NCI-H82 treated with DMSO at 0.1 percent for 48 hours (cell line): ENCODE measurements around the gene MRPL52.
A peak's percentile ranks its signal among the peaks of the same experiment; 100 is the strongest.
"Not testable (repeated sequence)": the region's sequence is repeated elsewhere in the genome, so short reads cannot be mapped to it uniquely, and the experiment has no call there.

Experiments
- DNase-seq: peaks from one replicate; lab custom pipeline; 2025; ENCODE audit not compliant: unreplicated experiment; lab: John Stamatoyannopoulos, UW

MRPL52 gene

DNA sequence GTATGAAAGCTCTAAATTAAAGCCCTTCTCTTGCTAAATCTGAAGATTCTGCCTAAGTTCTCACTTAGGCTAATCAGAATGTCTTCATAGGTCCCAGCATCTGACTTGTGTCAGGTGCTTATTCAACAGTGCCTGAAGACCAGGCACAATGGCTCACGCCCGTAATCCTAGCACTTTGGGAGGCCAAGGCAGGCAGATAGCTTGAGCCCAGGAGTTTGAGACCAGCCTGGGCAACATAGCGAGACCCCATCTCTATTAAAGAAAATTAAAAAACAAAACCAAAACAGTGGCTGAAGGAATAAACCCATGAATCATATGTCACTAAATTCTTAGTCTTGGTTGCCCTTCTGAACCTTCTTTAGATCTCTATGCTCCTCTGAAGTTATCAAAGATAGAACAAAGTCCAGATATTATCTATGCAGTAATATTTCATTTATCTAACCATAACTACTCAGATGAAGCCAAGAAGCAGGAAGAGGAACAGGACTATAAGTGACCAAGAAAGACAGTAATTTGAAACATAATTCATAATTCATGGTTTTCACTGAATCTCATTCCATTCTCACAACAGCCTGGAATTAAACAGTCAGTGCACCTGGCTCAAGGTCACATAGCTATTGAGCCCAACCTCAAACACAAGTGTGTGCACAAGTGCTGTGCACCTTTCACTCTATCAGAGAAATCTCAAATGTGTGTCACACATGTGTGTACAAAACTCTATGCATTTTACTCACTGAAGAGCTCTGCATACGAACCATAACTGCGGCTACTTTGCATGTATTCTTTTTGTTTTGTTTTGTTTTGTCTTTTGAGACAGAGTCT lies 21.1 kb upstream of the MRPL52 start:
- no peak for DNase-seq

GRCh38 chr14:22811722-22812121 lies 18.0 kb upstream of the MRPL52 start:
- no peak for DNase-seq

DNA sequence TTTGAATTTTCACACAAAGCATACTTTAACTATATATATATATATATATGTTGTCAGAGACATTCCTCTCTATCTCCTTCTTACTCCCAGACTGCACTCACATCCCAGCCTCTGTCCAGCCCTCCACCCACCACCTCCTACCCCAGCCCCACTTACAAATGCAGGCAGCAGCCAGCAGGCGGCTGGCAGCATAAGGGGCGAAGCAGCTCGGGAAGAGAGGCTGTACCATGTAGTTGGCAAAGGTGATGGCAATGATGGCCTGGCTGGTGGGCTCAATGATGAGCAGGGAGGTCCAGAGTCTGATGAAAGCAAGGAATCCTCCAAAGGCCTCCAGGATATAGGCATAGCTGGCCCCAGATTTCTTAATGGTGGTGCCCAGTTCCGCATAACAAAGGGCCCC lies 16.9 kb upstream of the MRPL52 start:
- DNase-seq: no peak

DNA sequence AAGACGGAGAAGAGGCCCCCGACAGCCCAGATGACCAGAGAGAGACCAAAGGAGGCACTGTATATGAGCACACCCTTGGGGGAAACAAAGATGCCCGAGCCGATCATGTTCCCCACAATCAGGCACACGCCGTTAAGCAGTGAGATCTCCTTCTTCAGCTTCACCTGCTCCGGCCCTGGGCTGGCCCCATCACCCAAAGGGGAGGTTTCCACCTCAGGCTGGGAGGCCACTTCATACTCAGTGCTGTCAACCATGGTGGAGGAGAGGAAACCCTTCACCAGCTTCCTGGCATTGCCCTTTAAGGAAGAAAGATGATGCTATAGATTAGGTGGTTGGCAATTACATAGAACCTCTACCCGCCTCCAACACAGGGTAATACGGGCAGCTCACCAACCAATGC lies 16.5 kb upstream of the MRPL52 start:
- no peak for DNase-seq

DNA sequence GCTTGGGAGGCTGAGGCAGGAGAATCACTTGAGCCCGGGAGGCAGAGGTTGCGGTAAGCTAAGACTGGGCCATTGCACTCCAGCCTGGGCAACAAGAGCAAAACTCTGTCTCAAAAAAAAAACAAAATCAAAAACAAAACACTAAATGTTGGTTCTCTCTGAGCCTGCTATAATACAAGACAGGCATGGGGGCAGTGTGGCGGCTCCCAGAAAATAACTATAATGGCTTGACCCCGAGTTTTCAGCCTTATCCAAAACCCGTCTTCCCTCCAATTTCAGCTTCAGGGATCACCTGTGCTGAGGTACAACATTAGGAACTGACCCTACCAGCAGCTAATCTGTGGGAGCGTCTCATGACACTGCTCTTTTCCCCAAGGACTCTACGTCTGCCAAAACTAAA lies 15.3 kb upstream of the MRPL52 start:
- no peak for DNase-seq

DNA sequence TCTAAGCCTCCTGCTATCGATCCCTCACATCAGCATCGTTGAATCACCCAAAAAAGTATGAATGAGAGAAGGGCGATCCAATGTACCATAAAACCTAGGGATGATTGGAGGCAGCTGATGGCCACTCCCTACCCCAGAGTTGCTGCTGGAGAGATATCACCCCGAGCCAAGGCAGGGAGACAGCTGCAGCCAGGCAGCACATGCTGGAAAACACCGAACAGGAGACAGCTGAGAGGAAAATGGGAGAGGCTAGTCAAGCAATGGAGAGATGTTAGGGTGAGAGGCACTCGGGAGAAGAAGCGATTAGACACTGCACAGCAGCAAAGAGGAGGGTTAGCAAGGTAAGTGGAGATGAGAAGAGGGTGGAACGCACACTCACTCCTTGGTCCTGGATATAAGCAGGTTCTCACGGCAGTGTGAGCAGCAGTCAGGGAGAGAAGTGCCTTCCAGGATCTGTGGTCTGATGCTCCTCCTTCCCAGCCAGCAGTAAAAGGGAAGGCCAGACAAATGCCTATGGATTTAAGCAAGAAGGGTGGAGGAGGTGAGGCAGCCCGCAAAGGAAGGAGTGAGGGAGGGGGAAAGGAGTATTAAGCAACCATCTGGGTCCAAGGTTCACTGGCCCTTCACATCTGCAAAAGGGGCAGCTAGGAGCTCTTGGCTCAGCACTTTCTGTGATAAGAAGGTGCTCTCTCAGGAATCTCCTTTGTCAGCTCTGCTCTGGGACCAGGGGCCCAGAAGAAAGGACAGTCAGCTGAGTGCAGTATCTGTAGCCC lies 14.6 kb upstream of the MRPL52 start, which contains the start of gene SLC7A7:
Gene SLC7A7, minus strand, starts transcription at position 495 of the 773 bp plus-strand sequence. CDS start 2,037 bp downstream, outside the sequence.
- no peak for DNase-seq

- no peak for DNase-seq
Measured at GRCh38 chr14:22819151-22819988, 10.3 kb upstream of the MRPL52 start.

- no peak for DNase-seq
Measured at GRCh38 chr14:22820731-22821130, 9.0 kb upstream of the MRPL52 start.

DNA sequence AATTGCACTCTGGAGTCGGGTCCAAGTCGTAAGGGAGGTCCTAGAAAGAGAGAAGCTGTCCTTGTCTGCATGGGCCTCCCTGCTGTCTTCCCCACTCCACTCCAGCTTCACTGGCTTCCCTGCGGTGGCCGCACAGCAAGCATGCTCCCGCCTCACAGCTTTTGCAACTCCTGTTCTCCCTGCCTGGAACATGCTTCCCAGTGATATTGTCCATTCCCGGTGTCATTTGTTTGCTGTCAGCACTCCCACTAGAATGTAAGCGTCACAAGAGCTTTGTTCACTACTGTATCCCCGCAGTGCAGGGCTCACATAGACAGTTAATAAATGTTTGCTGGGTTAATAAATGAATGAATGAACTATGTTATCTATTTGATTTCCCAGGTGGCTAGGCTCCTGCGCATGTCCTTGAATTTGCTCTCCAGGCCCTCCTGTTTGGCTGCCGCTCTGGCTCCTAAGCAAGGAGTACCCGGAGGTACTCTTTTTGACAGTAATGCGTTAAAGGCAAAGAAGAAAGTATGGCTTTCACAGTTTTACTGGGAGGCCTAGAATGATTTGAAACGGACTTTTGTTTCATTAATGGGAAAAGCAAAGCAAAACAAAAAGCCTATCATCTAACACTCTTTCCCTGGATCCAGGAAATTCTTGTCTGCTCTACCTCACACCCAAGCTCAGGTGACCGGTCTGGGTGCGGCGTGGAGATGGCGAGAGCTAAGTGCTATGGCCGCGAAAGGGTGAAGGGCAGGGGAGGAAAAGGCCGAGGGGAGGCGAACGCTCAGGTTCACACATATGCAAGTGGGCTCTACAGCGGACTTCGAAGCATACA lies 8.3 kb upstream of the MRPL52 start:
- DNase-seq: no peak

DNA sequence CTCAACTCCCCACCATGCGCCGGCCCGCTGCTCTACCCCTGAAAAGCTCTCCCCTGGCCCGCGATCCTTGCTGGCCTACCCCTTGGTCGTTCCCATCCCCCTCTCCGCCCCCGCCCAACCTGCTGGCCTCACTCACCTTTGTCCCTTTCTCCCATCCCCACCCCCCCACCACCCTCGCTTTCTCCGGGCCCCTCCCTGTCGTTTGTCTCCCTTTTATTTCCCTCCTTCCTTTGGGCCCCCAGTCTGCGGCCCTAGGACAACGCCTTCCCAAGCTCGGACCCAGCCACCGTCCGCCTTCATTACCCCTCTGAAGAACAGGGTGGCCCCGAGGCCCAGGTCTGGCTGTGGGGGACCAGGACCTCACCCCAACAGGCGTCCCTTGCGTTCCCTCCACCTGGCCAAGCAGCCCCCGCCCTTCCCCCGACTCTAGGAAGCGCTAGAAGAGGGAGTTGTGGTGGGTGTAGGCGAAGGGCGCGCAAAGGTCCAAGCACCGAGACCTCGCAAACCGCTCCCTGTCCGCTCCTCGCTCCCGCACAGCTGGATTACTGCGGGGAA lies 7.6 kb upstream of the MRPL52 start:
- DNase-seq: no peak

DNA sequence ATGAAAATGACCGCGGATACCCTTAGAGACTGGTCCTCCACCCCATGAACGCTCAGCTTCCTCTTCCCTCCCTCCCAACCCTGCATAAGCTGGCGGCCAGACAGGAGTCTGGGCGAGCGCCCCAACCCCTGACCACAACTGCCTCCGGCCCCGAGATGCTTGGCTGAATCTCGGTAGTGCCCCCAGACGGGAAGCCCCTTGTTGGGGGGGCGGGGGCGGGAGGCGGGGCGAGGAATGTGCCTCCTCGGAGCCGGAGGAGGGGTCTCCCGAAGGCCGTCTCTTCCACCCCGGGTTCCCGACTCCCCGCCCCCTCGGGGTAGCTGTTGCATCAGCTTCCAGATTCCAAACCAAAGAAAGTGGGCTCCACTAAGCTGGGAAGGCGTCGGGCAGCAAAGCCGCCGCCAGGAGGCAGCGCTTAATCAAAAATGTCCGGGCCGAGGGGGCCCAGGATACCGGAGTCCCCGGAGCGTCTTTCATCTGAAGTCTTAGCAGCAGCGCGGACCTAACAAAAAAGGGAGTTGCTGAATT lies 7.1 kb upstream of the MRPL52 start:
- DNase-seq: no peak

DNA sequence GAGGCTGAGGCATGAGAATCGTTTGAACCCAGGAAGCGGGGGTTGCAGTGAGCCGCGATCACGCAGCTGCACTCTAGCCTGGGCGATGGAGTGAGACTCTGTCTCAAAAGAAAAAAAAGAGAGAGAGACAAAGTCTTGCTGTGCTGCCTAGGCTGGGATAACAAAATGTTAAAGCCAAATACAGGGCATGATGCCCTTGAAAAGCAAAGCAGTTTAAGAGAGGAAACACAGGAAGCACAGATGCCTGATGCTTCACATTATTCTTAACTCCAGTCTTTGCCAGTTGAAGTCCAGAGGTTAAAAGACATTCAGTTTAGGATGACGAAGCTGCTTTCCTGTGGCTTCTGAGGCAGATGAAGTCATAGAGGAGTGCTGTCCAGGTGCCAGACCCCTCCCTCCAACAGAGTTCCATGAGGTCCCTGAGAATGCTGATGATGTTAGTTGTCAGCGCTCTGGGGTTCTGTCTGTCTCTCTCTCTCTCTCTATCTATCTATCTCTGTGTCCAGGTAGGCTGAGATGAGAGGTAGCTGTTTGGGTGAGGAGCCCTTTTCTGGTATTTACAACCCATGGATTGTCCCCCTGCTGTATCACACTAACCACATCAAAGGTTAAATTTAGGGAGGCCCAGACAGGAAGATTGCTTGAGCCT lies 4.9 kb upstream of the MRPL52 start:
- no peak for DNase-seq

- DNase-seq: not testable (repeated sequence)
Measured at GRCh38 chr14:22829076-22829660, 519 bp upstream of the MRPL52 start.

- DNase-seq: peak; percentile 22
Measured at GRCh38 chr14:22830443-22831010, 840 bp downstream of the MRPL52 start.

DNA sequence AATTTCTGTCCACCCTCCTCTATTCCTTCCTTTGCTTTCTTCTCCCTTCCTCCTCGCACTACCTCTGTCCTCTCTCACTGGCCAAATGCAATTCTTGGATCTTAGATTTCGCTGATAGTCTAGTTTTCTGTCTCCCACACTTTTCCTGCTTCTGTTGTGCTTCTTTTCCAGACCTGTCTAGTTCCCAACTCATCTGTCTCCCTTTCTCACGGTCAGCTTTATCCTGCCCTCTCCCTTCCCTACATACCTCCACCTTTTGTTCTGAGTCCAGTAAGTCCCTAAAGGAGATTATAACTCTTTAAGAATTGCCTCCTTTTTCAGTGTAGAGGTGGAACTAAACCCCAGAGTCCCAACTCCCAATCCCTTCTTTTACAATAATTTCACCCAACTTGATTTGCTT lies 5.8 kb downstream of the MRPL52 start:
- DNase-seq: no peak

- DNase-seq: no peak
Measured at GRCh38 chr14:22836301-22837113, 6.8 kb downstream of the MRPL52 start, which contains the start of gene MMP14. MMP14 (plus strand) TSS chr14:22836585; CDS start chr14:22836818, 233 bp downstream.

GRCh38 chr14:22837114-22837749 lies 7.5 kb downstream of the MRPL52 start:
- no peak for DNase-seq
